GM18861 (cell line): ENCODE data around the gene RRAS.

ENCODE experiments used
- ATAC-seq: cut with Tn5 transposase; IDR thresholded peaks from one replicate; pipeline ENCODE4 v1.9.1; 2021; ENCODE audit not compliant: unreplicated experiment

Gene RRAS

DNA sequence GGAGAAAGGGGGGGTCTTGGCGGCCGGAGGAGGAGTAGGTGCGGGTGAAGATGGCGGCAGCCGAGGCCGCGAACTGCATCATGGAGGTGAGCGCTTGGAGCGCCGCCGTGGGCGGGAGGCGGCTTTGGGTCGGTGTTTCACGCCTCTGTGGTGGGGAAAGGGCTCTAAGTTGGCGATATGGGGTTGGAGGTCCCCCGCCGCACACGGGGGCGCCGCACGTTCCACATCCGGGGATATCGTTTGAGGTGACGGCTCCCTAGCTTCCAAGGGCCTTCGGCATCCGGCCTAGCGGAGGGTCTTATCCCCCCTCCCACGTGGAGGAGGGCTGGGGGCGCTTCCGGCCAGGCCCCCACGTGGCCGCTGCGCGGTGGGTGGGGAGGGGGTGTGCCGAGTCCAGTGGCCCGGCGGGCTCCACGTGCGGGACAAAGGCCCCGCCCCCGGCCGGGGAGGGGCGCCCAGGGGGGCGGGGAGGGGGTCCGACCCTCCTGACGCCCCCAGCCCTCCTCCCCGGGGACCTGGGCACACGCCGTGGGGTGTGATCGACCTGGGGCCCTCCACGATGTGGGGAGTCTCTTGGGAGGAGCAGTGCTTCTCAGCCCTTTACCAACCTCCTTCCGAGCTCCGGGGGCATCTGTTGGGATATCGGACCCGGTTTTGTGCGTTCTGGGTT is 37.4 kb upstream of the RRAS start, which contains the start of gene PRMT1:
Gene PRMT1 (plus strand): TSS at position 41 of the 670 bp plus-strand sequence. CDS start 10 bp downstream, at position 51.
- no peak for ATAC-seq

- ATAC-seq: peak; percentile 55
Observed at GRCh38 chr19:49676784-49677230, 36.9 kb upstream of the RRAS start.

DNA sequence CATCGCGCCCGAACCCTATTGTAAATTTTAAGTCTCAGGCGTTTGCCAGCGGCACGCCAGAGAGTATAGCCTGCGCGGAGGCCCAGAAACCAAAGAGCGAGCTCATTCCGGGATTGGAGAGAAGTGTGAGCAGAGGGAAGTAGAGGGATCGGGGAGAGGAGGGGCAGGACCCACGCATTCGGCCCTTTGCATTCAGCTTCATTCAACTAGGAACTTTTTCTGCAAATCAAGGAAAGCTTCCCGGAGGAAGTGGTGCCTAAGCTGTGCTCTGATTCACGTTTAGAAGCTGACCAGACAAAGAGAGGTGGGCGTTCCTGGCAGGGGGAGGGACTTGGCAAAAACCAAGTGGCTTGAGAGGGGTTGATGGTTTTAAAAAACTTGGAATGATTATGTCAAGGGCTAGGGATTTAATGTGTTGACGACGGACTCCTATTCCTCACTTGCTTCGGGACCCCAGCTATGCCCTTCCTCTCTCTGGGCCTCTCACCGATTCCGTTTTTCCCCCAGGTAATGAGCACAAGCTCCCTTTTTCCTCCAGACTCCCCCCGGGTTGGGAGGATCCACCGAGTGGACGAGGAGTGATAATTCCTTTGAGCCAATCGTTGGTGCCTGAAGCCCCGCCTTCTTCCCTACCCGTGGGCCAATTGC is 36.3 kb upstream of the RRAS start:
- no peak for ATAC-seq

- no peak for ATAC-seq
Observed at GRCh38 chr19:49672131-49672919, 32.4 kb upstream of the RRAS start.

- no peak for ATAC-seq
Observed at GRCh38 chr19:49669516-49669915, 29.6 kb upstream of the RRAS start.

DNA sequence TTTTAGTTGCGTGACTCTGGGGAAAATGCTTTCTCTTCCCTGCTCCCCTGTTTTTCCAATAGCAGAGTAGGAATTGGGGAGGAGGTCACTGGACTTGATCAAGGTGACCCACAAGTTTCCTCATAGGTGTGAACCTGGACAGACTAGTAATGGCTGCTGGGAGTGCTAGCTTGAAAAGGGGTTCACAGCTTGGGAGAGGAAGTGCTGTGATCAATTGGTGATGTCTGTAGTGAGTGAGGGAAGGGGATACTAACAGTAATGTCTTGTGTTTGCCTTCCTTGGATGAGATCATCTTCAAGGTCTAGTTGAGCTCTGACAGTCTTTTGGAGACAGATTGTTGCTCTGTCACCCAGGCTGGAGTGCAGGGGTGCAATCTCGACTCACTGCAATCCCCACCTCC is 27.5 kb upstream of the RRAS start:
- no peak for ATAC-seq

DNA sequence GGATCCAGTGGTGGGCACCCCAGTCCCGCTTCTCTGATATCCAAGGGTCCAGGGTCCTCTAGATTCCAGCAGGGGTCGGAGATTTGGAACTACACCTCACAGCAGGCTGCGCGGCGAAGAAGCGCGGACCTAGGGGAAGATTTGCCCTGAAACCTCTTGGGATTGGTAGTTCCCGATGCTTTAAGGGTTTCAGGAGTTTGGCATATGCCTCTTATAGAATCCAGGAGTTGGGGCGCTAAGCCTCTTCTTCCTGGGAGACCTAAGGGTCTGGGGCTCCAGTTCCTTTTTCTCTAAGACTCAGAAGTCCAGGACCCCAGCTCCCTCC is 26.1 kb upstream of the RRAS start:
- no peak for ATAC-seq

DNA sequence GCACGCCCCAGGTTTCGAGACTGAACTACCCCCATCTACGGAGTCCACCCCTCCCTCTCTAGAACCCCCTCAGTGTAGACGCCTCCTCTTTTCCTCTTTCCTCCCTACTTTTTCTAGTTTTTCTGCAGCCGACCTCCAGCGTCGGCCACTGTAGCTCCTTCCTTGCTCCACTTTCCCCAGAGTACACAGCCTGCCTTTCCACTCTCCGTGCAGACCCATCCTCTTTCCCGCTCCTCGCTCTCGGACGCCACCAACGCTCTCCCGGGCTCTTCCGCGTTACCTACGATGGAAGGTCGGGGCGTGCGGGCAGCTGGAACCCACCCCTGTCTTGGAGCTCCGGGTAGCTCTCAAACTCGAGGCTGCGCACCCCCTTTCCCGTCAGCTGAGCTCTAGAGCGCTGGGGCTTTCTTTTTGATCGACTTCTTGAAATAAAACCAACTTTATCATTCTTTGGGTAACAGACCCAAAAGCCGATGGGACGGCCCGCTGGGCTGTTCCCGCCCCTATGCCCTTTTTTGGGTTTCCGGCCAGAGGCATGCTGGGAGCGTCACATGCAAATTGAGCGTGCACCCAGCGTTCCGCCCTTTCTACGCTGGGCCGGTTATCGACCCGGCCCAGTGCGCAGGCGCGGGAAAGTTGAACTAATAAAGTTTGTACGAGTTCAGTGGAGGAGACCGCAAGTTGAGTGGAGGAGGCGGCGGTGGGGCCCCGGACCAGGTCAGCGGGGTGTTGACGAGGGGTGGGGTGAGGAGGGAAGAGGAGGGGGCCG is 25.6 kb upstream of the RRAS start, which contains the start of the genes BCL2L12 and IRF3:
Gene BCL2L12 (plus strand): TSS at position 583 of the 769 bp plus-strand sequence. CDS start 760 bp downstream, outside the sequence.
Gene IRF3 (minus strand): TSS at position 507 of the 769 bp plus-strand sequence. CDS start 1,019 bp downstream, outside the sequence.
- ATAC-seq: peak; percentile 84

- ATAC-seq: no peak
Observed at GRCh38 chr19:49665036-49665350, 25.1 kb upstream of the RRAS start.

- ATAC-seq: no peak
Observed at GRCh38 chr19:49664171-49665035, 24.5 kb upstream of the RRAS start.

GRCh38 chr19:49663224-49663623 is 23.3 kb upstream of the RRAS start:
- ATAC-seq: no peak

DNA sequence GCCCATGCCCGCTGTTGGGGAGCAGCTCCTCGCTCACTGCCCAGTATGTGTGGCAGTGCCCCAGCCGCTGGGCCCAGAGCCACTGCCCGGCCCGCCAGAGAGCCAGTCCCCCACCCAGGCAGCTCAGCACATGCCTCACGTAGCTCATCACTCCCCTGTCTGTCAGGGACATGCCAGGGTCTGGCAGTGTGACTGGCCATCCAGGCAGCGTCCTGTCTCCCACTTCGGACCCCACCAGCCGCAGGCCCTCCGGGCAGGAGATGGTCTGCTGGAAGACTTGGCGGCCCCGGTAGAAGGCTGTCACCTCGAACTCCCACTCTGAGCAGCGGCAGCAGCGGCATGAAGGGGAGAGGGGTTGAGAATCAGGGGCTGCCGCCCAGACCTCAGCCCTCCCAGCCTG is 22.1 kb upstream of the RRAS start:
- no peak for ATAC-seq

- ATAC-seq: no peak
Observed at GRCh38 chr19:49660338-49660961, 20.5 kb upstream of the RRAS start.

DNA sequence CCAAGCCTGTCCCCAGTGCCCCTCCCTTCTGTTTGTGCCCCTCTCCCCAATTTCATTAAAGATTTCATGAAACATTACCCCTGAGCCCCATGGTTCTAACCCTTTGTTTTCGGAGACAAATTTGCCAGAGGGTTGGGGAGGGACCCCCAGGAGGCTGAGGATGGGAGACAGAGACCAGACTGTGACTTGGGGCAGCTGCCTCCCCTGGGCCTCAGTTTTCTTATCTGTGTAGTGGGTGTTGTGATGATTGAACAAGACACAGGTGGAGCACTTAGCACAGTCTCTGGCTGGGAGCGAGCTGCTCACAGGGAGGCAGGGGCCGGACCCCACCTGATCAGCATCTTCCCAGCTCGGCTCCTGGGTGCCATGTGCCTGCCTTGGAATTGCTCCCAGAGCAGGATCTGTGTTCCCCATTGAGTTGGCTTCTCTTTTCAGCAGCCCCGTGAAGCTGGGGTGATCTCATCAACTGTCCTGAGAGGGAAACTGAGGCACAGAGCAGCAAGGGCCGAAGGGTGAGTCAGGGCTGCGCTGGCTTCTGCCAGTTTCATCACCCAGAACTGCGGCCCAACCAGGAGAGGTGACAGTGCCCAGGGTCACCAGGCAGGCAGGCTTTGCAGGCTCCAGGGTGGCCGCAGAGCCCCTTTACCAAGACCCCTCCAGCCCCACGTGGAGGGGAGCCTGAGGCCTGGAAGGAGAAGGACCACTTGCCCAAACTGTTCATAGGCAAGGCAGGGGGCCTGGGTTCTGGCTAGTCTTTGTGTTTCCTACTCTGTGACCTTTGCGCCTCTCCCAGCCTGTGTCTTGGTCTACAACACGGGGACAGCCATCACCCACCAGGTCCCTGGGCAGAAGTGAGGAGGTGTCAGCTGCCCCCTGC is 18.9 kb upstream of the RRAS start:
- no peak for ATAC-seq

DNA sequence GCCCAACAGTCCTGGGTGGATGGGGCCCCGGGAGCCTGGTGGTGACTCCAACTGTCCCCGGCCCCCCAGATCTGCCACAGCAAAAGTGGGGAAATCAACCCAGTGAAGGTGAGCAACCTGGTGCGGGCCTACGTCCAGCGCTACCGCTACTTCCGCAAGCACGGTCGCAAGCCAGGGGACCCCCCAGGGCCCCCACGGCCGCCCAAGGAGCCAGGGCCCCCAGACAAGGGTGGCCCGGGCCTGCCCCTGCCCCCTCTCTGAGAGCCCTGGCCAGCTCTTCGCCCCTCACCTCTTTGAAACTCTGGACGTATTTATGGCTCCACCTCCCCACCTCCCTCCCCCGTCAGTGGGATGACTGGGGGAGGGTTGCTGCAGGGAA is 18.2 kb upstream of the RRAS start:
- no peak for ATAC-seq

DNA sequence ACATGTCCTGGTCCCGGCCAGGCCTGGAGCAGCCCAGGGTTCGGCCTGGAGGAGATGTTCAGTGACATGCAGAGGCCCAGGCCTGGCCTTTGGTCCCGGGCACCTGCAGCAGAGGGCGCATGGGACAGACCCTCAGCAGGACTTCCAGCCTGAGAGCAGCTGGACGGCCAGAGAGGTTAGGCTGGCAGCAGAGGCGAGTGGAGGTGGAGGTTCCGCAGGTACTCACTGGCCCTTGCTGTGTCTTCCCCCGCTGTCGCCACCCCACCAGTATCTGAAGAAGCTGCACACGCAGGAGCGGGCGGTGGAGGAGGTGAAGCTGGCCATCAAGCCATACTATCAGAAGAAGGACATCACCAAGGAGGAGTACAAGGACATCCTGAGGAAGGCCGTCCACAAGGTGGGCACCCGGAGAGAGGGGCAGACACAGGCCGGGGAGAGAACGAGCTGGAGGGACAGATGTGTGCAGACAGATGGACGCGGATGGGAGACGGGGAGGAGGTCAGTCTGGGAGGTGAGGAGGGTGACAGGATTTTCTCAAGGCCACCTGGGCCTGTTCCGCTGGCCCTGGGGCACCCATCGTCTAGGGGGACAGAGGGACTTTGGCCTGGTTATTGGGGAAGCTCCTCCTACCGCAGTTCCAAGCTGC is 17.7 kb upstream of the RRAS start:
- no peak for ATAC-seq

DNA sequence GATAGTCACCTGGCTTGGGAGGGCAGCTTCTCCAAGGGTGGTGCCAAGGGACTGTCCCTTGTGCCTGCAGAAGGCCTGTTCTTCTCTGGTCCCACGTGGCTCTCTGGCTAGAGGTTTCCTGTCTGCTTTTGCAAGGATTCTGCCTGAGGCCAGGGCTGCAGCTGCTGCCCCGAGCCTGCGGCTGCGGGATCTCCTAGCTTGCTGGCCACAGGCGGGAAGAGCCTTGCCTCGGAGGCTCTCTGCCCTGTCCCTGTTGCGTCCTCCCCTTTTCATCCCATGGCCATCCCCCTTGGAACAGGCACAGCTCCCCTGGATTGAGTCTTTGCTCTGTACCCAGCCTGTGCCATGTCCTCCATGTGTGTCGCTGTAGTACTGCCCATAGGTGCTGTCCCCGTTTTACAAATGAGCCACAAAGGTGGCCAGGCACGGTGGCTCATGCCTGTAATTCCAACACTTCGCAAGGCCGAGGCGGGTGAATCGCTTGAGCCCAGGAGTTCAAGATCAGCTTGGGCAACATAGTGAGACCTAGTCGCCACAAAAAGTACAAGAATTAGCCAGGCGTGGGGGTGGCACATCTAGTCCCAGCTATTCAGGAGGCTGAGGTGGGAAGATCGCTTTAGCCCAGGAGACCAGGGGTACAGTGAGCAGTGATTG is 16.6 kb upstream of the RRAS start:
- ATAC-seq: no peak
